Keratinocyte (primary cell): ENCODE data around the gene C10orf90. TPM values are rescaled to one million over a fixed set of nuclear protein-coding genes. Genes with fewer than 3 reads are reported as not detected.

Experiments
- DNase-seq: peaks from one replicate; pipeline ENCODE4 v3.0.0-alpha.2; 2011; ENCODE audit warnings: low read depth, missing footprints, low spot score
- FAIRE-seq: peaks from 2 replicates; lab custom pipeline; 2011; peaks lifted over from hg19 to GRCh38; lab: Jason Lieb, UNC
- H2AFZ ChIP-seq: 2 replicates; pipeline ENCODE4 v1.6.0; 2012; ENCODE audit warnings: low read length, control low read depth, inconsistent platforms; ENCODE audit not compliant: control insufficient read depth
- H3K27ac ChIP-seq: 2 replicates; pipeline ENCODE4 v1.5.1; 2011; ENCODE audit warnings: low read length; ENCODE audit not compliant: control insufficient read depth, insufficient read depth
- H3K27me3 ChIP-seq: 3 replicates; pipeline ENCODE4 v1.6.0; 2011; ENCODE audit warnings: low read length; ENCODE audit not compliant: control insufficient read depth, insufficient read depth; ENCODE audit errors: extremely low read depth
- H3K36me3 ChIP-seq, 2 experiments: 2 replicates in 1 of 2; 3 replicates in 1 of 2; pipeline ENCODE4 v1.5.1; 2011; ENCODE audit warnings: low read length in 2 of 2, mild to moderate bottlenecking in 1 of 2; ENCODE audit not compliant: control insufficient read depth in 2 of 2, insufficient read depth in 2 of 2; ENCODE audit errors: extremely low read depth in 1 of 2
- H3K4me1 ChIP-seq: 3 replicates; pipeline ENCODE4 v1.5.1; 2011; ENCODE audit warnings: low read length; ENCODE audit not compliant: control insufficient read depth, insufficient read depth; ENCODE audit errors: extremely low read depth
- H3K4me2 ChIP-seq: 3 replicates; pipeline ENCODE4 v1.6.0; 2011; ENCODE audit warnings: low read depth, low read length; ENCODE audit not compliant: control insufficient read depth, insufficient read depth; ENCODE audit errors: extremely low read depth
- H3K4me3 ChIP-seq, 3 experiments: fragments of 200-600 bp in 1 of 3; sonication (generic) in 1 of 3; 2 replicates in 2 of 3; 3 replicates in 1 of 3; pipeline ENCODE4 v1.5.1; 2011 to 2016; ENCODE audit warnings: low read length in 3 of 3, mild to moderate bottlenecking in 3 of 3, control low read depth in 2 of 3, inconsistent platforms in 1 of 3, low read depth in 1 of 3, mixed read lengths in 1 of 3, mixed run types in 1 of 3, moderate library complexity in 1 of 3; ENCODE audit not compliant: control insufficient read depth in 2 of 3, insufficient read depth in 2 of 3; ENCODE audit errors: extremely low read depth in 1 of 3
- H3K79me2 ChIP-seq: 2 replicates; pipeline ENCODE4 v1.6.0; 2012; ENCODE audit warnings: low read length; ENCODE audit not compliant: control insufficient read depth, insufficient read depth
- H3K9ac ChIP-seq: 3 replicates; pipeline ENCODE4 v1.6.0; 2011; ENCODE audit warnings: low read length; ENCODE audit not compliant: control insufficient read depth, insufficient read depth; ENCODE audit errors: extremely low read depth
- H3K9me1 ChIP-seq: 3 replicates; pipeline ENCODE4 v1.6.0; 2011; ENCODE audit warnings: low read length; ENCODE audit not compliant: control insufficient read depth, insufficient read depth; ENCODE audit errors: extremely low read depth
- H3K9me3 ChIP-seq: 2 replicates; pipeline ENCODE4 v1.5.1; 2012; ENCODE audit warnings: low read depth, low read length; ENCODE audit not compliant: control insufficient read depth
- H4K20me1 ChIP-seq: 3 replicates; pipeline ENCODE4 v1.6.0; 2011; ENCODE audit warnings: low read length; ENCODE audit not compliant: control insufficient read depth, insufficient read depth; ENCODE audit errors: extremely low read depth
- EZH2 ChIP-seq: IDR thresholded peaks from one replicate; pipeline ENCODE4 v1.6.1; 2012; ENCODE audit warnings: inconsistent platforms, mild to moderate bottlenecking, low read length, moderate library complexity
- dilution Hi-C: fragments of 300-500 bp; cut with MboI; formaldehyde crosslinking; loops from one replicate; pipeline ENCODE4 v1.7.0; 2020; ENCODE audit warnings: low sequenced_read_pairs; ENCODE audit not compliant: extremely low pct_ligation_motif_present
- polyA plus RNA-seq, 5 experiments: library from polyadenylated mRNA; depleted of rRNA in 3 of 5; stranded (reverse) in 3 of 5; stranded (forward) in 1 of 5; unstranded in 1 of 5; fragments of >200 nt; gene quantifications; 1 replicate in 1 of 5; 2 replicates in 3 of 5; 3 replicates in 1 of 5; pipeline versions ENCODE4 v1.2.1 to v1.2.3, GENCODE V29; 2011 to 2012; ENCODE audit warnings: missing spikeins in 2 of 5, low read depth in 1 of 5, low replicate concordance in 1 of 5
- TF ChIP-seq, protein P1 (sequence below), 3 experiments: IDR thresholded peaks in 1 of 3; conservative IDR thresholded peaks in 1 of 3; optimal IDR thresholded peaks in 1 of 3; 2 replicates in 2 of 3; 3 replicates in 1 of 3; pipeline versions ENCODE3 to v1.5.1; 2011; ENCODE audit warnings: low read length in 3 of 3, mild to moderate bottlenecking in 3 of 3, moderate library complexity in 2 of 3, control low read depth in 1 of 3, inconsistent platforms in 1 of 3; ENCODE audit not compliant: insufficient read depth in 2 of 3; ENCODE audit errors: extremely low read depth in 1 of 3

C10orf90 gene
- polyA plus RNA-seq, 1 donor (not counting 4 experiments of a cell fraction or from before 2014, with no cell fraction given): not detected

GRCh38 chr10:126704649-126705048 is 34.2 kb upstream of the C10orf90 start:
- H3K4me2 ChIP-seq: no peak overlapping the region

DNA sequence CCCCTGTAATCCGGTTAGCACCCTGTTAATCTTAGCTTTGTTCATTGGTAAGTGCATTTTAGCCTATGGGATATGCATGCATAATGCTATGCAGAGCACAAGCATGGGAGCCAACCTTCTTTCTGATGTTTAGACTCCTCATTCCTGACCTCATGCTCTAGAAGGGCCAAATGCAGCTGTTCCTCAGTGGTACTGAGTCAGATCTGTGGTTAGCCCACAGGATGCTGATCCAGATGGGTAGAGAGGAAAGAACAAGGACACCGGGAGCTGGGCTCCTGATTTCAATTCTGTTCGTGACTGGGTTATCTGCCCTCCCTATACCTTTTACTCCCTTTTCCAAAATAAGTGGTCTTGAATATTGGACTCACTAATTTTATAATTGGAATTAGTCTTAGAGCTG is 31.7 kb upstream of the C10orf90 start:
- Histone ChIP-seq H3K79me2 (no peaks in the 10 kb centered on the region), H3K4me1 (no peaks in the 10 kb centered on the region), H3K4me3 (no peak overlapping the region), H3K9ac (no peak overlapping the region), H2AFZ (no peak overlapping the region), H3K36me3 (no peaks in the 10 kb centered on the region), H3K9me3 (no peaks in the 10 kb centered on the region), H3K27me3 (no peaks in the 10 kb centered on the region), H3K4me2 (no peak overlapping the region), H3K27ac (no peak overlapping the region), H3K9me1 (no peaks in the 10 kb centered on the region), H4K20me1 (no peaks in the 10 kb centered on the region)
- dilution Hi-C loops: no loop called here
- TF ChIP-seq EZH2: no peak
- TF ChIP-seq, protein P1, sequence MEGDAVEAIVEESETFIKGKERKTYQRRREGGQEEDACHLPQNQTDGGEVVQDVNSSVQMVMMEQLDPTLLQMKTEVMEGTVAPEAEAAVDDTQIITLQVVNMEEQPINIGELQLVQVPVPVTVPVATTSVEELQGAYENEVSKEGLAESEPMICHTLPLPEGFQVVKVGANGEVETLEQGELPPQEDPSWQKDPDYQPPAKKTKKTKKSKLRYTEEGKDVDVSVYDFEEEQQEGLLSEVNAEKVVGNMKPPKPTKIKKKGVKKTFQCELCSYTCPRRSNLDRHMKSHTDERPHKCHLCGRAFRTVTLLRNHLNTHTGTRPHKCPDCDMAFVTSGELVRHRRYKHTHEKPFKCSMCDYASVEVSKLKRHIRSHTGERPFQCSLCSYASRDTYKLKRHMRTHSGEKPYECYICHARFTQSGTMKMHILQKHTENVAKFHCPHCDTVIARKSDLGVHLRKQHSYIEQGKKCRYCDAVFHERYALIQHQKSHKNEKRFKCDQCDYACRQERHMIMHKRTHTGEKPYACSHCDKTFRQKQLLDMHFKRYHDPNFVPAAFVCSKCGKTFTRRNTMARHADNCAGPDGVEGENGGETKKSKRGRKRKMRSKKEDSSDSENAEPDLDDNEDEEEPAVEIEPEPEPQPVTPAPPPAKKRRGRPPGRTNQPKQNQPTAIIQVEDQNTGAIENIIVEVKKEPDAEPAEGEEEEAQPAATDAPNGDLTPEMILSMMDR (optimal IDR thresholded peaks at IDR 0.05 in 1 of 3, IDR thresholded peaks at IDR 0.05 in 1 of 3, conservative IDR thresholded peaks at IDR 0.05 in 1 of 3; ENCODE audit: extremely low read depth in 1 of 3, insufficient read depth in 2 of 3, low read length in 3 of 3): no peak
- DNase-seq (no peak), FAIRE-seq (no peak)

More at GRCh38 chr10:126704649-126705048, 34.2 kb upstream of the C10orf90 start:
- FAIRE-seq (no peak), DNase-seq (no peak)
- Histone ChIP-seq H3K4me1 (no peaks in the 10 kb centered on the region), H3K4me3 (no peak overlapping the region), H3K9me1 (no peaks in the 10 kb centered on the region), H3K79me2 (no peaks in the 10 kb centered on the region), H2AFZ (no peak overlapping the region), H3K36me3 (no peaks in the 10 kb centered on the region), H3K27me3 (no peaks in the 10 kb centered on the region), H3K27ac (no peak overlapping the region), H3K9me3 (no peaks in the 10 kb centered on the region), H3K9ac (no peak overlapping the region), H4K20me1 (no peaks in the 10 kb centered on the region)
- no peak for TF ChIP-seq EZH2
- TF ChIP-seq, protein P1 (optimal IDR thresholded peaks at IDR 0.05 in 1 of 3, IDR thresholded peaks at IDR 0.05 in 1 of 3, conservative IDR thresholded peaks at IDR 0.05 in 1 of 3; ENCODE audit: extremely low read depth in 1 of 3, insufficient read depth in 2 of 3, low read length in 3 of 3): no peak
- dilution Hi-C loops: no loop called here
